ENCODE measurements around the gene JMJD1C.

DNA sequence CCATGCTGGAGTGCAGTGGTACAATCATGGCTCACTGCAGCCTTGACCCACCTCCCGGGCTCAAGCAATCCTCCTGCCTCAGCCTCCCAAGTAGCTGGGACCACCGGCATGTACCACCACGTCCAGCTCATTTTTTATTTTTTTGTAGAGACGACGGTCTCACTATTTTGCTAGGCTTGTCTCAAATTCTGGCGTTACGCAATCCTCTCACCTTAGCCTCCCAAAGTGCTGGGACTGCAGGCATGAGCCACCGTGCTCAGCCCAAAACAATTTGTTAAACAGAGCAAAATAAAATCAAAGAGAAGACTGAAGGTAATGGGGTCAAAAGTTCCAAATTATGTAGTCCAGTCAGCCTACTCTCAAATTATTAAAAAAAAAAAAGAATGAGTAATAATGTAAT is 8.7 kb upstream of the JMJD1C start:
- no peak for TF ChIP-seq POLR2A (IDR thresholded peaks at IDR 0.05; ENCODE audit: low read length)
- no peak for TF ChIP-seq GATA1 (IDR thresholded peaks at IDR 0.05; ENCODE audit: low read depth, low read length)
